ENCODE measurements around the gene TBC1D8. TPM values are rescaled to one million over a fixed set of nuclear protein-coding genes. Genes with fewer than 3 reads are reported as not detected.
A peak's percentile ranks its signal among the peaks of the same experiment; 100 is the strongest.

TBC1D8 gene
- total RNA-seq, 1 experiment from 2014 or later = 139 TPM

GRCh38 chr2:101096619-101097142 lies 54.5 kb downstream of the TBC1D8 start:
- peaks cover 23% of the 10 kb centered on the region for H3K4me1 ChIP-seq (ENCODE audit: control insufficient read depth, insufficient read depth, low read length)
- in situ Hi-C loops (cut with HindIII; ENCODE audit: low pct_unique_long_range_greater_than_20kb, low sequenced_read_pairs) = no loop called here
- TF ChIP-seq TCF7L2 (IDR thresholded peaks at IDR 0.05; ENCODE audit: low read depth, low read length) (no peak), POLR2AphosphoS5 (IDR thresholded peaks at IDR 0.05; ENCODE audit: low read depth, low read length) (no peak), REST (IDR thresholded peaks at IDR 0.05; ENCODE audit: insufficient read depth in 1 of 2, low read depth in 2 of 2, low read length in 1 of 2) (no peak), SIN3A (IDR thresholded peaks at IDR 0.05; ENCODE audit: borderline replicate concordance, insufficient read depth, low read depth, low read length) (no peak)
- intact Hi-C loops (cut with micrococcal nuclease; ENCODE audit: unreplicated experiment) = no loop called here
- no peaks in the 10 kb centered on the region for H3K9me3 ChIP-seq (ENCODE audit: control insufficient read depth, insufficient read depth, low read depth, low read length)
- DNase-seq (ENCODE audit: low read depth, low spot score) (no peak), ATAC-seq (no peak)
- H3K4me3 ChIP-seq (ENCODE audit: low read depth in 2 of 2, low read length in 2 of 2) = no peak overlapping the region
- peak overlapping the region; percentile 40; the same call in 1 of the 2 replicates for H3K27ac ChIP-seq (ENCODE audit: low read length)
- BruUV-seq (replicated peaks) = no TSS peak
- H3K36me3 ChIP-seq (ENCODE audit: control insufficient read depth, insufficient read depth, low read length) = no peaks in the 10 kb centered on the region
- ChIA-PET CTCF (no interaction called here), POLR2A (no interaction called here)
- no peaks in the 10 kb centered on the region for H3K27me3 ChIP-seq (ENCODE audit: control insufficient read depth, insufficient read depth, low read length)

- BruUV-seq (replicated peaks) = no TSS peak
- POLR2A ChIA-PET = no interaction called here
Observed at GRCh38 chr2:101094351-101094750, 56.8 kb downstream of the TBC1D8 start.

More at GRCh38 chr2:101094351-101094750, 56.8 kb downstream of the TBC1D8 start:
- CTCF ChIA-PET = no interaction called here
- in situ Hi-C loops (cut with HindIII; ENCODE audit: low pct_unique_long_range_greater_than_20kb, low sequenced_read_pairs) (no loop called here), intact Hi-C loops (cut with micrococcal nuclease; ENCODE audit: unreplicated experiment) (no loop called here)
- Histone ChIP-seq H3K36me3 (ENCODE audit: control insufficient read depth, insufficient read depth, low read length) (peaks cover 3% of the 10 kb centered on the region; the same call in 1 of the 2 replicates), H3K27ac (ENCODE audit: low read length) (peak overlapping the region; percentile 72), H3K4me1 (ENCODE audit: control insufficient read depth, insufficient read depth, low read length) (peaks cover 38% of the 10 kb centered on the region), H3K27me3 (ENCODE audit: control insufficient read depth, insufficient read depth, low read length) (no peaks in the 10 kb centered on the region), H3K4me3 (ENCODE audit: low read depth in 2 of 2, low read length in 2 of 2) (no peak overlapping the region), H3K9me3 (ENCODE audit: control insufficient read depth, insufficient read depth, low read depth, low read length) (no peaks in the 10 kb centered on the region)
- DNase-seq (ENCODE audit: low read depth, low spot score) (no peak), ATAC-seq (no peak)
- TF ChIP-seq SIN3A (IDR thresholded peaks at IDR 0.05; ENCODE audit: borderline replicate concordance, insufficient read depth, low read depth, low read length) = no peak
- no peak for TF ChIP-seq CTCF (IDR thresholded peaks at IDR 0.05)
- TF ChIP-seq TCF7L2 (IDR thresholded peaks at IDR 0.05; ENCODE audit: low read depth, low read length) = no peak
- TF ChIP-seq POLR2AphosphoS5 (IDR thresholded peaks at IDR 0.05; ENCODE audit: low read depth, low read length) = no peak
- no peak for TF ChIP-seq REST (IDR thresholded peaks at IDR 0.05; ENCODE audit: insufficient read depth in 1 of 2, low read depth in 2 of 2, low read length in 1 of 2)

All from Panc1 (cell line).